Transverse colon (tissue), 4 donors: ENCODE data around the gene PTBP1.

Source experiments
- CTCF ChIP-seq, 5 experiments: fragments of 200-600 bp in 3 of 5; fragments of 450-650 bp in 2 of 5; sonication (generic) in 3 of 5; IDR thresholded peaks; 1 replicate in 2 of 5; 2 replicates in 3 of 5; pipeline ENCODE4 v1.5.1; 2016 to 2017; ENCODE audit warnings: antibody characterized with exemption in 5 of 5, inconsistent platforms in 3 of 5, mild to moderate bottlenecking in 2 of 5, moderate library complexity in 1 of 5
- EP300 ChIP-seq: sonication (generic); formaldehyde crosslinking; IDR thresholded peaks from one replicate; pipeline ENCODE4 v1.6.1; 2017; ENCODE audit warnings: antibody characterized with exemption, low read depth
- POLR2A ChIP-seq: fragments of 450-650 bp; IDR thresholded peaks from one replicate; pipeline ENCODE4 v1.6.1; 2016; ENCODE audit warnings: antibody characterized with exemption, mild to moderate bottlenecking, moderate library complexity
- POLR2AphosphoS5 ChIP-seq, 3 donors: sonication (generic); formaldehyde crosslinking; IDR thresholded peaks; one replicate each; pipeline ENCODE4 v1.6.1; 2016; ENCODE audit warnings: antibody characterized with exemption in 3 of 3

GRCh38 chr19:843836-844545 is 46.7 kb downstream of the PTBP1 start:
- TF ChIP-seq CTCF (IDR thresholded peaks at IDR 0.05) = no peak
- TF ChIP-seq EP300 = no peak
- no peak for TF ChIP-seq POLR2AphosphoS5 (IDR thresholded peaks at IDR 0.05)
- TF ChIP-seq POLR2A = no peak
